GM13976 (cell line): Measurements from ENCODE around the gene SPECC1L.

Source experiments
- DNase-seq: peaks from one replicate; pipeline ENCODE4 v3.0.0; 2012; ENCODE audit warnings: low spot score
- CTCF ChIP-seq: IDR thresholded peaks from 2 replicates; pipeline ENCODE4 v1.5.1; 2012; ENCODE audit warnings: borderline replicate concordance, mild to moderate bottlenecking; ENCODE audit not compliant: insufficient read depth; ENCODE audit errors: extremely low read depth, missing control alignments, control extremely low read depth
- in situ Hi-C: fragments of 300-500 bp; cut with MboI; formaldehyde crosslinking; loops from one replicate; pipeline ENCODE4 v1.12.0; 2022; ENCODE audit warnings: low sequenced_read_pairs, mixed read lengths, inconsistent platforms; ENCODE audit not compliant: unreplicated experiment

The SPECC1L gene

GRCh38 chr22:24358105-24358836 is 87.6 kb downstream of the SPECC1L start:
- in situ Hi-C loops, result no loop called here
- TF ChIP-seq CTCF, result no peak
- DNase-seq, result no peak

GRCh38 chr22:24359452-24360120 is 89.0 kb downstream of the SPECC1L start:
- TF ChIP-seq CTCF, result no peak
- DNase-seq, result no peak
- in situ Hi-C loops, result no loop called here

- DNase-seq, result no peak
- TF ChIP-seq CTCF, result no peak
- in situ Hi-C loops, result no loop called here
Observed at GRCh38 chr22:24361976-24362646, 91.5 kb downstream of the SPECC1L start.

- in situ Hi-C loops, result no loop called here
- no peak for DNase-seq
- TF ChIP-seq CTCF, result no peak
Observed at GRCh38 chr22:24363243-24363642, 92.6 kb downstream of the SPECC1L start.

- in situ Hi-C loops, result no loop called here
- TF ChIP-seq CTCF, result no peak
- DNase-seq, result no peak
Observed at GRCh38 chr22:24366701-24367100, 96.1 kb downstream of the SPECC1L start.

- no peak for TF ChIP-seq CTCF
- in situ Hi-C loops, result no loop called here
- no peak for DNase-seq
Observed at GRCh38 chr22:24367841-24368240, 97.2 kb downstream of the SPECC1L start.
